Ishikawa (cell line): ENCODE results near the gene ARID4B.

ENCODE experiments used
- CREB1 ChIP-seq: IDR thresholded peaks from 2 replicates; pipeline ENCODE4 v1.6.1; 2012; ENCODE audit warnings: low read depth
- EP300 ChIP-seq: IDR thresholded peaks from 2 replicates; pipeline ENCODE4 v1.6.1; 2012; ENCODE audit warnings: borderline replicate concordance
- TAF1 ChIP-seq: IDR thresholded peaks from 2 replicates; pipeline ENCODE4 v1.6.1; 2012; ENCODE audit warnings: low read depth, mild to moderate bottlenecking
- ZBTB7A ChIP-seq: IDR thresholded peaks from 2 replicates; pipeline ENCODE4 v1.6.1; 2012; ENCODE audit warnings: low read depth

DNA sequence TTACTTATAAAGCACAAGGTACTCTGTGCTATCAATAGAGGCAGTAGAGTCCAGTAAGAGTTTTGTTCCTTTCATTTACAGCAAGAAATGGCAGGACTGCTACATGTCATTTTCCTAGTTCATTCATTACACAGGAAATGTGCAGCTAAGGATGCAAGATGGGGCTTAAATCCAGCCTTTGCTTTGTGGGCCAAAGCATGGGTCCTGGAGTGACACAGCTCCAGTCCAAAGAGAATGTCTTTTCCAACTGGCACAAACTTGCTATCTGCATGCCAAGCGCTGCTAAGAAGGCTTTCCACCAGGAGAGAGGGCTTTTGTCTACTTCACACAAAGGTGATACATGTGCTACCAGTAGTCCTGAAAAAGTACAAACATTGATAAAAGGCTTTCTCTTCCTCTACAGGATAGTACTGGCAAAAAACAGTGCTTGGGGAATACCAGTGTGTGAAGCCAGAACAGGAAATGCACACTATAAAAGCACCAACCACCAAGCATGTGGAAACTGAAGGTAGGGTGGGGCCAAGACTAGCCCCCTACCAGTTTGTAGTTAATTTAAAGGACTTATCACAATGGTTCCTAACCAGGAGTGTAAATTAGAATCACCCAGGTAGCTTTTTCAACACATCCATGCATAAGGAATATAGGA is 68.7 kb downstream of the ARID4B start:
- TF ChIP-seq EP300 = no peak
- no peak for TF ChIP-seq CREB1
- TF ChIP-seq ZBTB7A = no peak
- no peak for TF ChIP-seq TAF1
